Eye (tissue), 1 donor: ENCODE data around the gene EXOSC1.
"Not testable (repeated sequence)": the region's sequence is repeated elsewhere in the genome, so short reads cannot be mapped to it uniquely, and the experiment has no call there.

Source experiments
- DNase-seq: peaks from one replicate; pipeline ENCODE4 v3.0.0-alpha.2; 2015

EXOSC1 gene

GRCh38 chr10:97456686-97457065 is 10.9 kb upstream of the EXOSC1 start:
- DNase-seq: no peak

- no peak for DNase-seq
These were observed 10.4 kb upstream of the EXOSC1 start for GRCh38 chr10:97456034-97456685.

- DNase-seq: no peak
These were observed 8.7 kb upstream of the EXOSC1 start for GRCh38 chr10:97454330-97455036.

GRCh38 chr10:97452352-97452751 is 6.5 kb upstream of the EXOSC1 start:
- no peak for DNase-seq

GRCh38 chr10:97451605-97452004 is 5.8 kb upstream of the EXOSC1 start:
- no peak for DNase-seq

- DNase-seq: no peak
These were observed 5.0 kb upstream of the EXOSC1 start for GRCh38 chr10:97450828-97451227.

GRCh38 chr10:97445357-97445721 is 467 bp downstream of the EXOSC1 start:
- no peak for DNase-seq

GRCh38 chr10:97444212-97444611 is 1.6 kb downstream of the EXOSC1 start:
- no peak for DNase-seq

- no peak for DNase-seq
These were observed 3.5 kb downstream of the EXOSC1 start for GRCh38 chr10:97442277-97442676.

GRCh38 chr10:97435211-97435610 is 10.6 kb downstream of the EXOSC1 start:
- DNase-seq: no peak

GRCh38 chr10:97434557-97434956 is 11.2 kb downstream of the EXOSC1 start:
- DNase-seq: no peak

- no peak for DNase-seq
These were observed 11.8 kb downstream of the EXOSC1 start for GRCh38 chr10:97434055-97434454.

GRCh38 chr10:97428572-97428981 is 17.2 kb downstream of the EXOSC1 start:
- DNase-seq: no peak

GRCh38 chr10:97427571-97428179 is 18.1 kb downstream of the EXOSC1 start:
- peak; percentile 55 for DNase-seq

- peak; percentile 47 for DNase-seq
These were observed 18.8 kb downstream of the EXOSC1 start for GRCh38 chr10:97426776-97427570.

GRCh38 chr10:97425964-97426775 is 19.6 kb downstream of the EXOSC1 start, which contains the start of gene PGAM1:
PGAM1 (plus strand) TSS chr10:97426191; CDS start chr10:97426308, 117 bp downstream.
- peak; percentile 98 for DNase-seq

GRCh38 chr10:97423757-97424098 is 22.1 kb downstream of the EXOSC1 start:
- DNase-seq: not testable (repeated sequence)

GRCh38 chr10:97416565-97416964 is 29.2 kb downstream of the EXOSC1 start:
- DNase-seq: no peak

GRCh38 chr10:97412891-97413304 is 32.9 kb downstream of the EXOSC1 start:
- DNase-seq: no peak

GRCh38 chr10:97411406-97411805 is 34.4 kb downstream of the EXOSC1 start:
- no peak for DNase-seq

GRCh38 chr10:97408496-97408992 is 37.3 kb downstream of the EXOSC1 start:
- no peak for DNase-seq

- no peak for DNase-seq
These were observed 37.9 kb downstream of the EXOSC1 start for GRCh38 chr10:97407952-97408248.
